Measurements from ENCODE around the gene BSCL2. TPM values are rescaled to one million over a fixed set of nuclear protein-coding genes. Genes with fewer than 3 reads are reported as not detected.
"Not testable (repeated sequence)": the region's sequence is repeated elsewhere in the genome, so short reads cannot be mapped to it uniquely, and the experiment has no call there.

The BSCL2 gene
- total RNA-seq, 1 donor from 2014 or later, result 23.7 TPM

DNA sequence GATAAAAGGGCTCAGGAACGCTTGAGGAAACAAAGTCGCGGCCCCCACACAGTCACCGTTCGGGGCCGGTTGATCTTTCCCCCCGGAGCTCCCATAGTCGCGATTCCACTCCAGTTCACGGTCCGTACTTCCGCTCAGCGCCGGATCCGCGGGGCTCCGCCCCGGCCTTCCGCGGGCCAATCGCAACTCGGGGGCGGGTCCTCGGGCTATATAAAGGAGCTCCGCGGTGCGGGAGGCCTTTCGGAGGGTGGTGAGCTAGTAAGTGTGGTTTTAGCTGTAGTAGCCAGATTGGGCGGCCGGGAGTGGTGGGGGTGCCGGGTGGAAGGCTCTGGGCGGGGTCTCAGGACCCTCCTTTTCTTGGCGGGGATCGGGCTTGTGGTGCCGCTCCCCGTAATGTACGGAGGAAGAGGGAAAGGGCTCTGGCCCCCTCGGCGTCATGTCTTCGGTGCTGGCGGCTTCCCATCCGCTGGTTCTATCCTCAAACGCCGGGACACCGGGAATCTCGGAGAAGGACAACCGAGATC, 42.1 kb downstream of the BSCL2 start, which contains the start of the genes C11orf98 and CSKMT:
C11orf98 (minus strand) TSS at position 136 of the 524 bp plus-strand sequence; CDS start at position 95, 41 bp downstream.
CSKMT (plus strand) TSS at position 238 of the 524 bp plus-strand sequence. CDS start 568 bp downstream, outside the sequence.
- TF ChIP-seq, protein P1, sequence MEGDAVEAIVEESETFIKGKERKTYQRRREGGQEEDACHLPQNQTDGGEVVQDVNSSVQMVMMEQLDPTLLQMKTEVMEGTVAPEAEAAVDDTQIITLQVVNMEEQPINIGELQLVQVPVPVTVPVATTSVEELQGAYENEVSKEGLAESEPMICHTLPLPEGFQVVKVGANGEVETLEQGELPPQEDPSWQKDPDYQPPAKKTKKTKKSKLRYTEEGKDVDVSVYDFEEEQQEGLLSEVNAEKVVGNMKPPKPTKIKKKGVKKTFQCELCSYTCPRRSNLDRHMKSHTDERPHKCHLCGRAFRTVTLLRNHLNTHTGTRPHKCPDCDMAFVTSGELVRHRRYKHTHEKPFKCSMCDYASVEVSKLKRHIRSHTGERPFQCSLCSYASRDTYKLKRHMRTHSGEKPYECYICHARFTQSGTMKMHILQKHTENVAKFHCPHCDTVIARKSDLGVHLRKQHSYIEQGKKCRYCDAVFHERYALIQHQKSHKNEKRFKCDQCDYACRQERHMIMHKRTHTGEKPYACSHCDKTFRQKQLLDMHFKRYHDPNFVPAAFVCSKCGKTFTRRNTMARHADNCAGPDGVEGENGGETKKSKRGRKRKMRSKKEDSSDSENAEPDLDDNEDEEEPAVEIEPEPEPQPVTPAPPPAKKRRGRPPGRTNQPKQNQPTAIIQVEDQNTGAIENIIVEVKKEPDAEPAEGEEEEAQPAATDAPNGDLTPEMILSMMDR (IDR thresholded peaks at IDR 0.05; ENCODE audit: insufficient read depth, low read length, severe bottlenecking), result no peak
- H3K4me3 ChIP-seq (ENCODE audit: low read depth, low read length), result peak within 1 kb of the TSS; percentile 80
- FAIRE-seq, result no peak
- H3K36me3 ChIP-seq (ENCODE audit: control insufficient read depth, insufficient read depth, low read length), result peaks cover 12% of the 10 kb centered on the region
- peak; percentile 74 for DNase-seq (ENCODE audit: low read depth)
- no peaks in the 10 kb centered on the region for H3K27me3 ChIP-seq (ENCODE audit: control insufficient read depth, insufficient read depth, low read length)

DNA sequence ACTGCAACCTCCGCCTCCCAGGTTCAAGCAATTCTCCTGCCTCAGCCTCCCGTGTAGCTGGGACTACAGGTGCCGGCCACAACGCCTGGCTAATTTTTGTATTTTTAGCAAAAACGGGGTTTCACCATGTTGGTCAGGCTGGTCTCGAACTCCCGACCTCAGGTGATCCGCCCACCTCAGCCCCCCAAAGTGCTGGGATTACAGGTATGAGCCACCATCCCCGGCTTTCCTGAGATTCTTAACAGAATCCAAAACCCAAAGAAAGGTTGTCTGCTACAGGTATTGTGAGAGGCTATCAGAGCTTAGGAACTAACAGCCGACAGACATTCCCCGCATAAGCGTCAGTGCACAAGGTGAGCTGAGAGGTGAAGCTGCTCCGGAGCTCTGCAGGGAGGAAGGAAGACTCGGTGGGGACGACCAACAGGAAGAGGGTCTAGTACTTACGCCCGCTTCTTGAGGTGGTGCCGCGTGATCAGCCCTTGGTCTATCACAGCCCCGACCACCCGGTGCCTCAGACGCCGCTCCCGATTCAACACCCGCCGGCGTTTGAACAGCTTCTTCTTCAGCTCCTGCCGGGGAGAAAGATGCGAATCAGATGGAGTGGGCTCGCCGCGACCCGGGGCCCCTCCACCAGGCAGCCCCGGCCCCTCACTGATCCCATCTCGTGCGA, 42.7 kb downstream of the BSCL2 start:
- TF ChIP-seq, protein P1 (IDR thresholded peaks at IDR 0.05; ENCODE audit: insufficient read depth, low read length, severe bottlenecking), result no peak
- H3K27me3 ChIP-seq (ENCODE audit: control insufficient read depth, insufficient read depth, low read length), result no peaks in the 10 kb centered on the region
- DNase-seq (ENCODE audit: low read depth) (peak; percentile 63), FAIRE-seq (no peak)
- peaks cover 12% of the 10 kb centered on the region for H3K36me3 ChIP-seq (ENCODE audit: control insufficient read depth, insufficient read depth, low read length)
- peak overlapping the region; percentile 80 for H3K4me3 ChIP-seq (ENCODE audit: low read depth, low read length)

DNA sequence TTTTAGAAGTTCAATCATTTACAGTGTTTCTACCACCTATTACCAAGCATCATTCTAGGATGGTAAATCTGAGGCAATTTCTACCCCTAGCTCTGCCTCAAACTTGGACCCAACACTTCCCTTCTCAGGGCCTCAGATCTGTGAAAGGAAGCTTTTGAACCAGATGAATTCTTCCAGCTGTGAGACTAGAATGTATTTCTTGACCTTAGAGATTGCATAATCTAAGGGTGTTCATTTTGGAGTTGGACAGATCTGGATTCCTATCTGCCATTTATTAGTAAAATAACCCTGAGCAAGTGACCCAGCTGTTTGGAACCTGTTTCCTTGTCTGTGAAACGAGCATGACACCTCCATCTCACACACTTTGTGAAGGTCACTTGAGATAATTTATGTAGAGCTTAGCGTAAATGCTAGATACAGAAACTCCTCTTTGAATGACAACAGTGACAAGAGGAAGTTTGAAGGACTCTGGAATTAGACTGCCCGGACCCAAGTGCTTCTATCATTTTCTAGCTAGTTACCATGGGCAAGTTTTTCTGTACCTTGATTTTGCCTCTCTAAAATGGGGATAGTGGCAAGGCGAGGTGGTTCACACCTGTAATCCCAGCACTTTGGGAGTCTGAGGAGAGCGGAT, 50.3 kb downstream of the BSCL2 start:
- Histone ChIP-seq H3K4me3 (ENCODE audit: low read depth, low read length) (no peak overlapping the region), H3K36me3 (ENCODE audit: control insufficient read depth, insufficient read depth, low read length) (no peaks in the 10 kb centered on the region), H3K27me3 (ENCODE audit: control insufficient read depth, insufficient read depth, low read length) (no peaks in the 10 kb centered on the region)
- FAIRE-seq, result no peak
- DNase-seq (ENCODE audit: low read depth), result no peak
- TF ChIP-seq, protein P1 (IDR thresholded peaks at IDR 0.05; ENCODE audit: insufficient read depth, low read length, severe bottlenecking), result no peak

DNA sequence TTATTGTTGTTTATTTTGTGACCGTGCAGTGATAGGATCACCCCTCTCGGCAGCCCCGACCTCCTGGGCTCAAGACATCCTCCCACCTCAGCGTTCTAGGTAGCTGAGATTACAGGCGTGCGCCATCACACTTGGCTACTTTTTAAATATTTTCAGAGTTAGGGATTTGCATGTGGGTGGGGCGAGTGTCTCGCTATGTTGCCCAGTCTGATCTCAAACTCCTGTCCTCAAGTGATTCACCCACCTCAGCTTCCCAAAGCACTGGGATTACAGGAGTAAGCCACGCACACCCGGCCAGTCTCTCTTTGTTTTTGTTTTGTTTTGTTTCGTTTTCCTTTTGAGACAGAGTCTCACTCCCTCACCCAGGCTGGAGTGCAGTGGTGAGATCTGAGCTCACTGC, 52.9 kb downstream of the BSCL2 start:
- FAIRE-seq (no peak), DNase-seq (ENCODE audit: low read depth) (no peak)
- peaks cover 4% of the 10 kb centered on the region for H3K36me3 ChIP-seq (ENCODE audit: control insufficient read depth, insufficient read depth, low read length)
- TF ChIP-seq, protein P1 (IDR thresholded peaks at IDR 0.05; ENCODE audit: insufficient read depth, low read length, severe bottlenecking), result no peak
- no peaks in the 10 kb centered on the region for H3K27me3 ChIP-seq (ENCODE audit: control insufficient read depth, insufficient read depth, low read length)
- no peak overlapping the region for H3K4me3 ChIP-seq (ENCODE audit: low read depth, low read length)

DNA sequence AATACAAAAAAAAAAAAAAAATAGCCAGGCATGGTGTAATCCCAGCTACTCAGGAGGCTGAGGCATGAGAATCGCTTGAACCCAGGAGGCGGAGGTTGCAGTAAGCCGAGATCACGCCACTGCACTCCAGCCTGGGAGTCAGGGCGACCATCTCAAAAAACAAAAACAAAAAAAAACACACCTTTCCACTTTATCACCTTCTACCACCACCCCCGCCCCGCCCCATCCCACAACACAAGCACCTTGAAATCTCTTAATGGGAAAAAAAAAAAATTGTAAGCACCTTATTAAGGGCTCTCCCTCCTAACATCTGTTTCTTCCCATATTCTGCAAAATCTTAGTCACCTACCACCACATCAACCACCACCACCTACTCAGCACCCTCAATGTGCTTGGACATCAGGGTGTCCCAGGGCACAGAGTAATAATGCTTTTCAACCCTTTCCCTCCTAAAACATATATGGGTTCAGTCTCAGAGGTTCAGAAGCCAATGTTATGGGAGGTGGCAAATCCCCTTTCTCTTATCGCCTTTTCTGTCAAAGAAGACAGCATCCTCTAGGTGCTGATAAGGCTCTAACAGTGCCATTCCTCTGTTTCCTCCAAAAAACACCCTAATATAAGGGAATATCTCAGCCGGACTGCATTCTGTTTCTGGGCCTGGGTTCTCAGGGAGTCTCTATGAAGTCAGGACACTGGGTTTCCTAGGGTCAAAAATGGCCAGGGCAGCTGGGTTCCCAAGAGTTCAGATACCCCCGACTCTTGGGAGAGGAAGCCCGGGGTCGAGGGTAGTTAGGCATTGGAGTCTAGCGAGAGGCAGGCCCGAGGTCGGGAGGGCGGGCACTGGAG, 54.8 kb downstream of the BSCL2 start:
- no peaks in the 10 kb centered on the region for H3K27me3 ChIP-seq (ENCODE audit: control insufficient read depth, insufficient read depth, low read length)
- H3K4me3 ChIP-seq (ENCODE audit: low read depth, low read length), result peak overlapping the region; percentile 57
- FAIRE-seq (no peak), DNase-seq (ENCODE audit: low read depth) (no peak)
- TF ChIP-seq, protein P1 (IDR thresholded peaks at IDR 0.05; ENCODE audit: insufficient read depth, low read length, severe bottlenecking), result no peak
- H3K36me3 ChIP-seq (ENCODE audit: control insufficient read depth, insufficient read depth, low read length), result peaks cover 14% of the 10 kb centered on the region

DNA sequence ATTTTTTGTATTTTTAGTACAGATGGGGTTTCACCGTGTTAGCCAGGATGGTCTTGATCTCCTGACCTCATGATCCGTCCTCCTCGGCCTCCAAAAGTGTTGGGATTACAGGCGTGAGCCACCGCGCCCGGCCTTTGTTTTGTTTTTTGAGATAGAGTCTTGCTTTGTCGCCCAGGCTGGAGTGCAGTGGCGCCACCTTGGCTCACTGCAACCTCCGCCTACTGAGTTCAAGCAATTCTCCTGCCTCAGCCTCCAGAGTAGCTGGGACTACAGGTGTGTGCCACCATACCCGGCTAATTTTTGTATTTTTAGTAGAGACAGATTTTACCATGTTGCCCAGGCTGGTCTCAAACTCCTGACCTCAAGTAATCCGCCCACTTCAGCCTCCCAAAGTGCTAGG, 56.9 kb downstream of the BSCL2 start:
- not testable (repeated sequence) for H3K27me3 ChIP-seq (ENCODE audit: control insufficient read depth, insufficient read depth, low read length); DNase-seq (ENCODE audit: low read depth); H3K4me3 ChIP-seq (ENCODE audit: low read depth, low read length); FAIRE-seq
- H3K36me3 ChIP-seq (ENCODE audit: control insufficient read depth, insufficient read depth, low read length), result peaks cover 14% of the 10 kb centered on the region

Measured in bronchial epithelial cell (primary cell).